ENCODE results near the gene NTPCR.

DNA sequence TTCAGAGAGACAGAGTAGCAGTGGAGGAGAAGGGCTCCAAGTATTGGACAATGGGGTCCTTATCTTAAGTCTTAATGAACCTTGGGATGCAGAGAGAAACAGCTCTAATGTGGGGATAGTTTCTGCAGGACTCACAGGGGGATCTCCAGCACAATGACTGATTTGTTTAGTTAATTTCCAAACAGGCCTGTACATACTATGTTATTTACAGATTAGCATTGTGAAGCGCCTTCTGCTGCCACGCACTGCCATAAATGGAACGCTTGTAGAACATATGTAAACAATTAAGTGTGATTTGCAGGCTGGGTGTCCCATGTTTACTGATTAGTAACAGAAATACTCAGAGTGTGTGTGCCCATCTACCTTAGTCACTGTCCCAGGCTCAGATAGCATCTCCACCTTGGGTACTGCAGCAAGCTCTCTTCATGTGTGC is 56.1 kb downstream of the NTPCR start:
- TF ChIP-seq, protein P1, sequence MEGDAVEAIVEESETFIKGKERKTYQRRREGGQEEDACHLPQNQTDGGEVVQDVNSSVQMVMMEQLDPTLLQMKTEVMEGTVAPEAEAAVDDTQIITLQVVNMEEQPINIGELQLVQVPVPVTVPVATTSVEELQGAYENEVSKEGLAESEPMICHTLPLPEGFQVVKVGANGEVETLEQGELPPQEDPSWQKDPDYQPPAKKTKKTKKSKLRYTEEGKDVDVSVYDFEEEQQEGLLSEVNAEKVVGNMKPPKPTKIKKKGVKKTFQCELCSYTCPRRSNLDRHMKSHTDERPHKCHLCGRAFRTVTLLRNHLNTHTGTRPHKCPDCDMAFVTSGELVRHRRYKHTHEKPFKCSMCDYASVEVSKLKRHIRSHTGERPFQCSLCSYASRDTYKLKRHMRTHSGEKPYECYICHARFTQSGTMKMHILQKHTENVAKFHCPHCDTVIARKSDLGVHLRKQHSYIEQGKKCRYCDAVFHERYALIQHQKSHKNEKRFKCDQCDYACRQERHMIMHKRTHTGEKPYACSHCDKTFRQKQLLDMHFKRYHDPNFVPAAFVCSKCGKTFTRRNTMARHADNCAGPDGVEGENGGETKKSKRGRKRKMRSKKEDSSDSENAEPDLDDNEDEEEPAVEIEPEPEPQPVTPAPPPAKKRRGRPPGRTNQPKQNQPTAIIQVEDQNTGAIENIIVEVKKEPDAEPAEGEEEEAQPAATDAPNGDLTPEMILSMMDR (IDR thresholded peaks at IDR 0.05), result no peak
- TF ChIP-seq RAD21 (conservative IDR thresholded peaks at IDR 0.05 in 1 of 2, IDR thresholded peaks at IDR 0.05 in 1 of 2) (no peak), SREBF2 (IDR thresholded peaks at IDR 0.05) (no peak)
